Transverse colon (tissue), 4 donors: Measurements from ENCODE around the gene TAF4. TPM values are rescaled to one million over a fixed set of nuclear protein-coding genes. Genes with fewer than 3 reads are reported as not detected.
"Not testable (repeated sequence)": the region's sequence is repeated elsewhere in the genome, so short reads cannot be mapped to it uniquely, and the experiment has no call there.

Experiments used
- DNase-seq: peaks from one replicate; pipeline ENCODE4 v3.0.0-alpha.2; 2019
- H3K27ac ChIP-seq, 4 donors: fragments of 200-600 bp; sonication (generic); 2 replicates each; pipeline ENCODE4 v1.5.1; 2016 to 2018; ENCODE audit warnings: inconsistent platforms in 4 of 4
- H3K27me3 ChIP-seq: fragments of 200-600 bp; sonication (generic); 2 replicates; pipeline ENCODE4 v1.5.1; 2017; ENCODE audit warnings: inconsistent platforms
- H3K36me3 ChIP-seq, 4 donors: fragments of 200-600 bp; sonication (generic); 2 replicates each; pipeline ENCODE4 v1.5.1; 2017 to 2019; ENCODE audit warnings: inconsistent platforms in 4 of 4
- H3K4me1 ChIP-seq, 4 donors: fragments of 200-600 bp; sonication (generic); 2 replicates each; pipeline ENCODE4 v1.5.1; 2017 to 2020; ENCODE audit warnings: inconsistent platforms in 4 of 4
- H3K4me3 ChIP-seq, 4 donors: fragments of 200-600 bp; sonication (generic); 1 replicate in 1 of 4; 2 replicates in 3 of 4; pipeline versions ENCODE4 v1.5.1 to v1.6.1; 2017 to 2019; ENCODE audit warnings: inconsistent platforms in 4 of 4
- H3K9me3 ChIP-seq, 2 donors: fragments of 200-600 bp; sonication (generic); 2 replicates each; pipeline ENCODE4 v1.5.1; 2017 to 2019; ENCODE audit warnings: inconsistent platforms in 2 of 2
- CTCF ChIP-seq, 5 experiments: fragments of 200-600 bp in 3 of 5; fragments of 450-650 bp in 2 of 5; sonication (generic) in 3 of 5; IDR thresholded peaks; 1 replicate in 2 of 5; 2 replicates in 3 of 5; pipeline ENCODE4 v1.5.1; 2016 to 2017; ENCODE audit warnings: antibody characterized with exemption in 5 of 5, inconsistent platforms in 3 of 5, mild to moderate bottlenecking in 2 of 5, moderate library complexity in 1 of 5
- EP300 ChIP-seq: sonication (generic); formaldehyde crosslinking; IDR thresholded peaks from one replicate; pipeline ENCODE4 v1.6.1; 2017; ENCODE audit warnings: antibody characterized with exemption, low read depth
- POLR2A ChIP-seq: fragments of 450-650 bp; IDR thresholded peaks from one replicate; pipeline ENCODE4 v1.6.1; 2016; ENCODE audit warnings: antibody characterized with exemption, mild to moderate bottlenecking, moderate library complexity
- POLR2AphosphoS5 ChIP-seq, 3 donors: sonication (generic); formaldehyde crosslinking; IDR thresholded peaks; one replicate each; pipeline ENCODE4 v1.6.1; 2016; ENCODE audit warnings: antibody characterized with exemption in 3 of 3
- WGBS, 2 donors: methylation state at CpG; one replicate each; pipeline ENCODE4 v1.1.5; 2018; ENCODE audit warnings: low coverage in 1 of 2; 5-methylcytosine and 5-hydroxymethylcytosine counted together
- in situ Hi-C, 4 donors: fragments of 200-750 bp; cut with MboI; loops; one replicate each; pipeline versions ENCODE4 v1.15.0 to v1.15.1; 2017; ENCODE audit warnings: low sequenced_read_pairs in 3 of 4, low pct_ligation_motif_present in 1 of 4, low pct_unique_long_range_greater_than_20kb in 1 of 4
- intact Hi-C: fragments of 100-400 bp; cut with DNase I; formaldehyde crosslinking; loops from one replicate; pipeline ENCODE4 v1.15.1; 2023; ENCODE audit warnings: low total_unique reads
- total RNA-seq, 4 donors: library from RNA; depleted of rRNA; stranded (reverse); fragments of >200 nt; gene quantifications; one replicate each; pipeline ENCODE4 v1.1.0, GENCODE V29; 2016

The TAF4 gene
- total RNA-seq, 4 donors from 2014 or later: 18.9 to 39.5 (median 24.3) TPM

GRCh38 chr20:61988665-61989064, 77.0 kb downstream of the TAF4 start:
- Histone ChIP-seq H3K9me3 (peaks cover 9 to 13% of the 10 kb centered on the region in 2 donors), H3K4me1 (no peaks in the 10 kb centered on the region), H3K4me3 (no peak overlapping the region), H3K27me3 (no peaks in the 10 kb centered on the region), H3K27ac (no peak overlapping the region), H3K36me3 (peaks cover 0 to 38% (median 16%) of the 10 kb centered on the region in 4 donors)
- in situ Hi-C loops: no loop called here
- no peak for DNase-seq
- TF ChIP-seq POLR2A: no peak
- TF ChIP-seq POLR2AphosphoS5 (IDR thresholded peaks at IDR 0.05): no peak
- 96% methylated on average over 5 to 18 of the region's 18 CpGs for WGBS, 2 donors
- intact Hi-C loops: no loop called here

GRCh38 chr20:61986762-61987321, 78.8 kb downstream of the TAF4 start:
- H3K9me3 ChIP-seq: peaks cover 3 to 6% of the 10 kb centered on the region in 2 donors
- TF ChIP-seq POLR2A: no peak
- no peak for TF ChIP-seq CTCF (IDR thresholded peaks at IDR 0.05)
- TF ChIP-seq EP300: no peak
- no peak for TF ChIP-seq POLR2AphosphoS5 (IDR thresholded peaks at IDR 0.05)
- peaks cover 0 to 20% (median 9%) of the 10 kb centered on the region in 4 donors for H3K36me3 ChIP-seq
- WGBS, 2 donors: 80 to 91% methylated on average over 1 to 16 of the region's 16 CpGs
- no peaks in the 10 kb centered on the region for H3K4me1 ChIP-seq
- no peaks in the 10 kb centered on the region for H3K27me3 ChIP-seq
- DNase-seq: no peak
- intact Hi-C loops: no loop called here
- in situ Hi-C loops: no loop called here
- H3K4me3 ChIP-seq: no peak overlapping the region
- no peak overlapping the region for H3K27ac ChIP-seq

- in situ Hi-C loops: no loop called here
- no peaks in the 10 kb centered on the region for H3K9me3 ChIP-seq
These were observed 80.6 kb downstream of the TAF4 start for GRCh38 chr20:61985096-61985495.

GRCh38 chr20:61984431-61984830, 81.2 kb downstream of the TAF4 start:
- in situ Hi-C loops, H3K36me3 ChIP-seq: not testable (repeated sequence)

More at GRCh38 chr20:61985096-61985495, 80.6 kb downstream of the TAF4 start:
- 87 to 90% methylated on average over 2 to 6 of the region's 6 CpGs for WGBS, 2 donors
- intact Hi-C loops: no loop called here
- H3K27me3 ChIP-seq: no peaks in the 10 kb centered on the region
- no peaks in the 10 kb centered on the region for H3K4me1 ChIP-seq
- no peak overlapping the region for H3K27ac ChIP-seq
- no peak overlapping the region for H3K4me3 ChIP-seq
- TF ChIP-seq POLR2A (no peak), EP300 (no peak), CTCF (IDR thresholded peaks at IDR 0.05) (no peak), POLR2AphosphoS5 (IDR thresholded peaks at IDR 0.05) (no peak)
- DNase-seq: no peak
- H3K36me3 ChIP-seq: peaks cover 0 to 8% (median 2%) of the 10 kb centered on the region in 4 donors

GRCh38 chr20:61983965-61984364, 81.7 kb downstream of the TAF4 start:
- no peak overlapping the region for H3K27ac ChIP-seq
- H3K27me3 ChIP-seq: no peaks in the 10 kb centered on the region
- no peak overlapping the region for H3K4me3 ChIP-seq
- no peaks in the 10 kb centered on the region for H3K4me1 ChIP-seq
- H3K36me3 ChIP-seq: peaks cover 0 to 8% (median 2%) of the 10 kb centered on the region in 4 donors
- in situ Hi-C loops (no loop called here), intact Hi-C loops (no loop called here)
- no peak for DNase-seq
- WGBS, 2 donors: 85 to 100% methylated on average over 1 to 17 of the region's 17 CpGs
- TF ChIP-seq EP300: no peak
- TF ChIP-seq CTCF (IDR thresholded peaks at IDR 0.05): no peak
- no peak for TF ChIP-seq POLR2AphosphoS5 (IDR thresholded peaks at IDR 0.05)
- TF ChIP-seq POLR2A: no peak
- no peaks in the 10 kb centered on the region for H3K9me3 ChIP-seq

More at GRCh38 chr20:61984431-61984830, 81.2 kb downstream of the TAF4 start:
- intact Hi-C loops, H3K4me3 ChIP-seq, H3K9me3 ChIP-seq, H3K27me3 ChIP-seq, H3K4me1 ChIP-seq, DNase-seq, H3K27ac ChIP-seq: not testable (repeated sequence)
- WGBS, 2 donors: 88 to 100% methylated on average over 2 to 14 of the region's 14 CpGs
